IPS-20b (cell line): ENCODE measurements around the gene SMIM9.

Experiments
- H3K27ac ChIP-seq: one replicate; pipeline ENCODE4 v1.5.1; 2013; ENCODE audit warnings: low read length
- H3K27me3 ChIP-seq: 2 replicates; pipeline ENCODE4 v1.6.1; 2013; ENCODE audit warnings: mild to moderate bottlenecking, low read length, inconsistent platforms; ENCODE audit not compliant: insufficient read depth
- H3K36me3 ChIP-seq: 2 replicates; pipeline ENCODE4 v1.6.1; 2013; ENCODE audit warnings: low read depth, mild to moderate bottlenecking, inconsistent platforms, low read length, moderate library complexity; ENCODE audit not compliant: insufficient read depth
- H3K4me1 ChIP-seq: 2 replicates; pipeline ENCODE4 v1.6.1; 2013; ENCODE audit warnings: mild to moderate bottlenecking, control low read depth, inconsistent platforms, low read length, moderate library complexity; ENCODE audit not compliant: insufficient read depth
- H3K4me3 ChIP-seq: 2 replicates; pipeline ENCODE4 v1.5.1; 2013; ENCODE audit warnings: mild to moderate bottlenecking, low read length, inconsistent platforms
- H3K9ac ChIP-seq: 2 replicates; pipeline ENCODE4 v1.6.1; 2013; ENCODE audit warnings: low read depth, mild to moderate bottlenecking, inconsistent platforms, low read length, moderate library complexity
- H3K9me3 ChIP-seq: 2 replicates; pipeline ENCODE4 v1.6.1; 2013; ENCODE audit warnings: mild to moderate bottlenecking, low read depth, low read length, inconsistent platforms; ENCODE audit not compliant: insufficient read depth

SMIM9 gene

DNA sequence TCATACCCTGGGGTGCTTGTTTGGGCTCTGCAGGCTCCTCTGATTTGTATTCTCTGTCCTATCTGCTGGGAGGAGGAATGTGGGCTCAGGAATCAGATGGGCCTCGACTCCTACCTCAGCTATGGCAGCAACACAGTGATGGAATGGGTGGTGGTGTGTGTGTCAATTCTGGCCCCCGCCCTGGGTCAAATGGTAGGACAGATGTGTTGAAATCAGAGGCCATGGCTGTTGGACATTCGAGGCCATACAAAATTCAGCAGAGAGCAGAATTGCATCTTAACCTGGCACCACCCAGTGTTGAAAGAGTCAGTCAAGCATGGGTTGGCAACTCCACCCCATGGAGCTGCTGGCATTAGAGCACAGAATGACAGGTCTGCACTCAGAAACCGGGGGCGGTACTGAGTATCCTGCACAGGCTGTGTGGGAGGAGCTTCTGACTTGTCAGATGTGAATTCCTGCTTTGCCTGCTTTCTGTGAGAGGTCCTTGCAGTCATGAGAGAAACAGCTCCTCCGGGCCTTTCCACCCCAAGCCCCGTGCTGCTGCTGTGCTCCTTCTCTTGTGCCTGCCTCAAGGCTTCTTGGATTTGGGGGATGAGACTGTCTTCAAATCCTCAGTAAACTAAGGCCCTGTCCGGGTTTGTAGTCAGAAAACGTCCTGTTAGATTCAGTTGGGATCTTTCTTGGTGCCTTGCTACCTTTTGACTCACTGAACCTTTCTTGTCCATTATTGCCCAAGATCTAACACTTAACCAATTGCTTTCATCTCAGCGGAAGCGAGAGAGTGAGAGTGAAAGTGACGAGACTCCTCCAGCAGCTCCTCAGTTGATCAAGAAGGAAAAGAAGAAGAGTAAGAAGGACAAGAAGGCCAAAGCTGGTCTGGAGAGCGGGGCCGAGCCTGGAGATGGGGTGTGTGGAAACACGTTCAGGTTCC, 58.8 kb downstream of the SMIM9 start:
- Histone ChIP-seq H3K4me1 (no peaks in the 10 kb centered on the region), H3K4me3 (no peak overlapping the region), H3K9ac (no peak overlapping the region), H3K9me3 (no peaks in the 10 kb centered on the region), H3K27me3 (no peaks in the 10 kb centered on the region), H3K36me3 (peaks cover 73% of the 10 kb centered on the region), H3K27ac (no peak overlapping the region)

GRCh38 chrX:154774622-154775021, 59.8 kb downstream of the SMIM9 start:
- Histone ChIP-seq H3K4me1 (no peaks in the 10 kb centered on the region), H3K27me3 (no peaks in the 10 kb centered on the region), H3K9me3 (no peaks in the 10 kb centered on the region), H3K27ac (no peak overlapping the region), H3K4me3 (no peak overlapping the region), H3K36me3 (peaks cover 82% of the 10 kb centered on the region), H3K9ac (no peak overlapping the region)
